ENCODE measurements around the gene OR2M4.

Gene OR2M4

DNA sequence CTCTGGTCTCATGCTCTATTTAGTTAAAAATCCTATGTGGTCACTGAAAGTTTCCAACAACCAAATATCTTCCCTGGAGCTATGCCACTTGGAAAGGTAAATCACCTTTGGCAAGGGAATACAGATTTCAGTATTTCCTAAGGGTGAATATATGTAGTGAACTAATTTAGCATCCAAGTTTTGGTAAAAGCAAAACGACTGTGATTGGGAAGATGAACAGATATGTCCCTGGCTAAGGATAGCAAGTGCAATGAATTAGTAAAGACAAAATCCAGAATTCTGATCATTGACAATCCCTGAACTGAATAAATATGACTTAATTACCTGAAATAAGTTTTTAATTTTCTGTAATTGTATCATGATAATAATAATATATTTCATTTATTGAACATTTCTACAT is 46.7 kb downstream of the OR2M4 start, which contains the start of gene OR2T33:
Gene OR2T33 (minus strand): TSS at position 101 of the 400 bp plus-strand sequence. CDS start 4,162 bp downstream, outside the sequence.
- Histone ChIP-seq H3K9me3 (no peaks in the 10 kb centered on the region), H3K4me3 (no peak within 1 kb of the TSS), H3K36me3 (replicated peaks) (no peaks in the 10 kb centered on the region), H3K4me1 (no peaks in the 10 kb centered on the region), H3K27me3 (ENCODE audit: low read depth) (no peaks in the 10 kb centered on the region)
- in situ Hi-C loops (cut with MboI; ENCODE audit: low sequenced_read_pairs) = no loop called here
- DNase-seq (ENCODE audit: low spot score in 2 of 2) = no peak

DNA sequence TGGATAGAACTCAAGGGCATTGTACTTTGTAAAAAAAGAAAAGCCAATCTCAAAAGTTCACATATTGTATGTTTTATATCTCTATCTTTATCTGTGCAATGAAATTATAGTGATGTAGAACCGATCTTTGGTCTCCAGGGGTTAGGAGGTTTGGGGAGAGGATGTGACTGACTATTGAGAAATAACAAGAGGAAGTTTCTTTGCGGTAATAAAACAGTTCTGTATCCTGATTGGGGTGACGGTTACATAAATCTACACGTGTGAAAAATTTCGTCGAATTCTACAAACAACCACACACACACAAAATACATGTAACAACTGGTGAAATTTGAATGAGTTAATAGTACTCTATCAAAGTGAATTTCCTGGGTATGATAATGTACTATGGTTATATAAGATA is 57.2 kb downstream of the OR2M4 start:
- no peak for DNase-seq (ENCODE audit: low spot score in 2 of 2)
- no peaks in the 10 kb centered on the region for H3K4me1 ChIP-seq
- no peaks in the 10 kb centered on the region for H3K9me3 ChIP-seq
- no peaks in the 10 kb centered on the region for H3K36me3 ChIP-seq (replicated peaks)
- H3K27me3 ChIP-seq (ENCODE audit: low read depth) = no peaks in the 10 kb centered on the region
- in situ Hi-C loops (cut with MboI; ENCODE audit: low sequenced_read_pairs) = no loop called here
- no peak overlapping the region for H3K4me3 ChIP-seq

Data from HAP-1 (cell line).